Prostate gland (tissue), 2 donors: ENCODE measurements around the gene RAD54L. TPM values are rescaled to one million over a fixed set of nuclear protein-coding genes. Genes with fewer than 3 reads are reported as not detected.

ENCODE experiments used
- DNase-seq: peaks from one replicate; pipeline ENCODE4 v3.0.0-alpha.2; 2019; ENCODE audit warnings: low spot score
- H3K27ac ChIP-seq, 2 donors: fragments of 200-600 bp; sonication (generic); 2 replicates each; pipeline ENCODE4 v1.5.1; 2017 to 2019
- H3K27me3 ChIP-seq: fragments of 200-600 bp; sonication (generic); replicated peaks from 2 replicates; pipeline ENCODE4 v1.5.1; 2019; ENCODE audit not compliant: insufficient read depth
- H3K36me3 ChIP-seq, 2 donors: fragments of 200-600 bp; sonication (generic); 1 replicate in 1 of 2; 2 replicates in 1 of 2; pipeline versions ENCODE4 v1.5.1 to v1.8.1; 2017 to 2019
- H3K4me1 ChIP-seq: fragments of 200-600 bp; sonication (generic); replicated peaks from 2 replicates; pipeline ENCODE4 v1.5.1; 2019
- H3K4me3 ChIP-seq, 2 donors: fragments of 200-600 bp; sonication (generic); 2 replicates each; pipeline ENCODE4 v1.5.1; 2017 to 2019
- H3K9me3 ChIP-seq: fragments of 200-600 bp; sonication (generic); 2 replicates; pipeline ENCODE4 v1.5.1; 2017
- POLR2A ChIP-seq: fragments of 450-650 bp; IDR thresholded peaks from one replicate; pipeline ENCODE4 v1.6.1; 2016; ENCODE audit warnings: antibody characterized with exemption, mild to moderate bottlenecking
- POLR2AphosphoS5 ChIP-seq: sonication (generic); formaldehyde crosslinking; IDR thresholded peaks from one replicate; pipeline ENCODE4 v1.6.1; 2017; ENCODE audit warnings: antibody characterized with exemption
- WGBS: methylation state at CpG from one replicate; pipeline ENCODE4 v1.1.5; 2018; 5-methylcytosine and 5-hydroxymethylcytosine counted together
- intact Hi-C: fragments of 100-400 bp; cut with DNase I; formaldehyde crosslinking; loops from one replicate; pipeline ENCODE4 v1.14.2; 2022
- total RNA-seq, 2 donors: library from RNA; depleted of rRNA; stranded (reverse); fragments of >200 nt; gene quantifications; one replicate each; pipeline ENCODE4 v1.1.0, GENCODE V29; 2016
- TF ChIP-seq, protein P1 (sequence below), 4 experiments: fragments of 200-600 bp in 2 of 4; fragments of 450-650 bp in 2 of 4; sonication (generic) in 2 of 4; IDR thresholded peaks; 1 replicate in 3 of 4; 2 replicates in 1 of 4; pipeline ENCODE4 v1.5.1; 2016 to 2019; ENCODE audit warnings: antibody characterized with exemption in 4 of 4, mild to moderate bottlenecking in 2 of 4, moderate library complexity in 2 of 4

RAD54L gene
- total RNA-seq, 2 donors from 2014 or later, result 8.2 to 8.4 TPM

DNA sequence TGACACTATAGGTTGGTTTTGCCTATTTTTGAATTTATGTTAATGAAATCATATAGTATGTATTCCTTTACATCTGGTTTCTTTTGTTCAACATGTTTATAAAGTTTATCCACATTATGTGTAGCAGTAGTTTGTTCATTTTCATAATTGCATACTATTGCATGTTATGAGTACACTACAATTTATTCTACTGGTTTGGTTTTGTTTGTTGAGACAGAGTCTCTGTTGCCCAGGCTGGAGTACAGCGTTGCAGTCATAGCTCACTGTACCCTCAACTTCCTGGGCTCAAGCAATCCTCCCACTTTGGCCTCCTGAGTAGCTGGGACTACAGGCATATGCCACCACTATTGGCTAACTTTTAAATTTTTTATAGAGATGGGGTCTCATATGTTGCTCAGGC, 21.0 kb downstream of the RAD54L start:
- intact Hi-C loops, result no loop called here
- H3K4me3 ChIP-seq, result no peak overlapping the region
- TF ChIP-seq, protein P1, sequence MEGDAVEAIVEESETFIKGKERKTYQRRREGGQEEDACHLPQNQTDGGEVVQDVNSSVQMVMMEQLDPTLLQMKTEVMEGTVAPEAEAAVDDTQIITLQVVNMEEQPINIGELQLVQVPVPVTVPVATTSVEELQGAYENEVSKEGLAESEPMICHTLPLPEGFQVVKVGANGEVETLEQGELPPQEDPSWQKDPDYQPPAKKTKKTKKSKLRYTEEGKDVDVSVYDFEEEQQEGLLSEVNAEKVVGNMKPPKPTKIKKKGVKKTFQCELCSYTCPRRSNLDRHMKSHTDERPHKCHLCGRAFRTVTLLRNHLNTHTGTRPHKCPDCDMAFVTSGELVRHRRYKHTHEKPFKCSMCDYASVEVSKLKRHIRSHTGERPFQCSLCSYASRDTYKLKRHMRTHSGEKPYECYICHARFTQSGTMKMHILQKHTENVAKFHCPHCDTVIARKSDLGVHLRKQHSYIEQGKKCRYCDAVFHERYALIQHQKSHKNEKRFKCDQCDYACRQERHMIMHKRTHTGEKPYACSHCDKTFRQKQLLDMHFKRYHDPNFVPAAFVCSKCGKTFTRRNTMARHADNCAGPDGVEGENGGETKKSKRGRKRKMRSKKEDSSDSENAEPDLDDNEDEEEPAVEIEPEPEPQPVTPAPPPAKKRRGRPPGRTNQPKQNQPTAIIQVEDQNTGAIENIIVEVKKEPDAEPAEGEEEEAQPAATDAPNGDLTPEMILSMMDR (IDR thresholded peaks at IDR 0.05), result no peak
- WGBS, result 100% methylated on average over 1 of the region's 1 CpG
- H3K27me3 ChIP-seq, result no peaks in the 10 kb centered on the region
- no peak for DNase-seq
- no peaks in the 10 kb centered on the region for H3K36me3 ChIP-seq
- no peak overlapping the region for H3K27ac ChIP-seq
- H3K9me3 ChIP-seq, result no peaks in the 10 kb centered on the region
- H3K4me1 ChIP-seq, result no peaks in the 10 kb centered on the region

DNA sequence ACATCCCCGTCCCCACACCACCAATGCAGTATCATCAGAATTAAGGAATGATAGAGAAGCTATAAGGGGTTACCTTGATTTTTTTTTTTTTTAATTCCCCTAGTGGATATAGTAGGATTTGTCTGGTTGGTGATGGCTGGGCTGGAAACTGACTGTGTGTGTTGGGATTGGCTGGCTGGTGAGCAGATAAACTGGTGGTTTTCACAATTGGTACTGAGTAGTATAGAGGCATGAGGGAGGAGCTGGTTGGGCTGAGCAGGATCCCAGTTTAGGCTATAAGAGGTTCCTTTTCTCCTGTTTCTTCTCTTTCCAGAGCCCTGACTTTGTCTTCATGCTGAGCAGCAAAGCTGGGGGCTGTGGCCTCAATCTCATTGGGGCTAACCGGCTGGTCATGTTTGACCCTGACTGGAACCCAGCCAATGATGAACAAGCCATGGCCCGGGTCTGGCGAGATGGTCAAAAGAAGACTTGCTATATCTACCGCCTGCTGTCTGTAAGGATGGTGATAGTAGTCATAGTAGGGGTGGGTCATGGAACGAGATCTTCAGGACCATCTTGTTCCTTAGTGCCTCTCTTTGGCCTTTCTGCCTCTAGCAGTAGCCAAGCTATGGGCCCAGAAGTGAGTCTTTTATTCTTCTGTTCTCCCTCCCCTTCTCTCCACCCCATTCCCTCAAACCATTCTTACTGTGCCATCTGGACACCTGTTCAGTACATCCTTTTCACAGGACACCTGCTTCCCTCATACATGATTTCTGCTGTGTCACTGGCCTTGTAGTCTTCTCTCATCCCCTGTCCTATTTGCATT, 26.9 kb downstream of the RAD54L start:
- no peaks in the 10 kb centered on the region for H3K36me3 ChIP-seq
- WGBS, result 95% methylated on average over 6 of the region's 6 CpGs
- no peaks in the 10 kb centered on the region for H3K4me1 ChIP-seq
- intact Hi-C loops, result no loop called here
- DNase-seq, result no peak
- H3K9me3 ChIP-seq, result no peaks in the 10 kb centered on the region
- H3K4me3 ChIP-seq, result no peak overlapping the region
- H3K27me3 ChIP-seq, result no peaks in the 10 kb centered on the region
- TF ChIP-seq POLR2AphosphoS5, result no peak
- no peak for TF ChIP-seq POLR2A
- TF ChIP-seq, protein P1 (IDR thresholded peaks at IDR 0.05), result no peak
- no peak overlapping the region for H3K27ac ChIP-seq

DNA sequence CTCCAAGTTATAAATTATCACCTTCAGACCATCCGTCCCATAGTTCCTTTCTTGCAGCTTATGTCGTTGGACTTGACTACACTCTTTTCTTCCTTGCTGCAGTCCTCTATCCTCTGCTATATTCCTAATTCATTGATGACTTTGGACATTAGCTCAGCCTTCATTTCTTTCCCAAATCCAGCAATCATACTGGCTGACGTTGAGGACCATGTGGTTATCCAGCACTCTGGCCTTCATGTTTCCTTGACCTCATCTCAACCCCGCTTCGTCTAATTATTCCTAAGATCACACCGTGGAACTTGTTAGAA, 27.4 kb downstream of the RAD54L start:
- Histone ChIP-seq H3K27me3 (no peaks in the 10 kb centered on the region), H3K27ac (no peak overlapping the region), H3K9me3 (no peaks in the 10 kb centered on the region), H3K4me3 (no peak overlapping the region), H3K36me3 (peaks cover 0 to 3% of the 10 kb centered on the region in 2 donors), H3K4me1 (no peaks in the 10 kb centered on the region)
- TF ChIP-seq POLR2A, result no peak
- no peak for TF ChIP-seq POLR2AphosphoS5
- 97% methylated on average over 6 of the region's 6 CpGs for WGBS
- DNase-seq, result no peak
- intact Hi-C loops, result no loop called here

DNA sequence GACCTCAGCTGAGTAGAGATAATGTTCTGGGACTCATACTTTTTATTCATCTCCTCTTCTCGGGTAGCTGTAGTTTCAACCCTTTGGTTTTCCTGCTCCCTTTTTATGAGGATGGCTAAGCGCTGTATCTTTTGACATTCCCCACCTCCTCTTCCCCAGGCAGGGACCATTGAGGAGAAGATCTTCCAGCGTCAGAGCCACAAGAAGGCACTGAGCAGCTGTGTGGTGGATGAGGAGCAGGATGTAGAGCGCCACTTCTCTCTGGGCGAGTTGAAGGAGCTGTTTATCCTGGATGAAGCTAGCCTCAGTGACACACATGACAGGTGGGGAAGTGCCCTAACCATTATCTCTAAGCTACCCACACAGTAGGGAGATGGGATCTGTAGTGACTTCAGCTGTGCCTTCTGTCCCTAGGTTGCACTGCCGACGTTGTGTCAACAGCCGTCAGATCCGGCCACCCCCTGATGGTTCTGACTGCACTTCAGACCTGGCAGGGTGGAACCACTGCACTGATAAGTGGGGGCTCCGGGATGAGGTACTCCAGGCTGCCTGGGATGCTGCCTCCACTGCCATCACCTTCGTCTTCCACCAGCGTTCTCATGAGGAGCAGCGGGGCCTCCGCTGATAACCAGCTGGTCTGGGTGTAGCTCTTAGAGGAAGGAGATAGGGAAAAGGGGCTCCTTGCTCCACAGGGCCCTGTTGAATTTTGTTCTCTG, 30.3 kb downstream of the RAD54L start:
- H3K27me3 ChIP-seq, result no peaks in the 10 kb centered on the region
- intact Hi-C loops, result no loop called here
- no peak for DNase-seq
- H3K36me3 ChIP-seq, result peaks cover 0 to 5% of the 10 kb centered on the region in 2 donors
- H3K9me3 ChIP-seq, result no peaks in the 10 kb centered on the region
- H3K4me1 ChIP-seq, result no peaks in the 10 kb centered on the region
- no peak overlapping the region for H3K4me3 ChIP-seq
- TF ChIP-seq POLR2A (no peak), POLR2AphosphoS5 (no peak)
- TF ChIP-seq, protein P1 (IDR thresholded peaks at IDR 0.05), result no peak
- WGBS, result 77% methylated on average over 14 of the region's 14 CpGs
- no peak overlapping the region for H3K27ac ChIP-seq

DNA sequence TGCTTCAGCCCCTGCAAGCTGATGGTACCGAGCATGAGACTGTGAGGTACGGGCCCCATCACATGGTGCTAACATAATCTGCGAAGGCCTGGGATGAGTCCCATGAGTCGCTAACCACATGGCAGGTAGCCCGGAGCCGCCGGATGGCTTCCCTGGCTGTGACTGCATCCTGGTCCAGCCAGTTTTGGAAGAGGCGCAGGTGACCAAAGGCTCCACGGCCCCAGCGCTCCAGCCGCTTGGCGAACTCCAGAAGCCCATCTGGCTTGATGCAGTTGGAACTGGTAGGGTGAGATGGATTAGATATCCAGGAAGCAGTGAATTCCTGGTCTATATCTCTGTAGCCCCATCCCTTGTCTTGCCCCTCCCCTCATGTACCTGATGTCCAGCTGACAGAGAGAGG, 31.2 kb downstream of the RAD54L start:
- DNase-seq, result no peak
- Histone ChIP-seq H3K4me3 (no peak overlapping the region), H3K27ac (no peak overlapping the region), H3K27me3 (no peaks in the 10 kb centered on the region), H3K36me3 (peaks cover 0 to 5% of the 10 kb centered on the region in 2 donors), H3K9me3 (no peaks in the 10 kb centered on the region), H3K4me1 (no peaks in the 10 kb centered on the region)
- WGBS, result 89% methylated on average over 12 of the region's 12 CpGs
- intact Hi-C loops, result no loop called here
- TF ChIP-seq, protein P1 (IDR thresholded peaks at IDR 0.05), result no peak
